ENCODE data around the gene LRRK1. TPM values are rescaled to one million over a fixed set of nuclear protein-coding genes. Genes with fewer than 3 reads are reported as not detected.

Gene LRRK1
- total and polyA plus RNA-seq, 2 of the 13 experiments (the other 11 are each of a cell fraction or from before 2014, with no cell fraction given): 0.13 to 1.2 TPM

GRCh38 chr15:101091080-101092017 is 172.2 kb downstream of the LRRK1 start (continued):
- no peak for TF ChIP-seq HOXA7 (CRISPR knock-in tag; IDR thresholded peaks at IDR 0.05)
- peak; percentile 88 for TF ChIP-seq TEAD3 (CRISPR knock-in tag; optimal IDR thresholded peaks at IDR 0.05; ENCODE audit: borderline replicate concordance)
- no peak for TF ChIP-seq ZNF17 (CRISPR knock-in tag; IDR thresholded peaks at IDR 0.05)
- TF ChIP-seq SKI (IDR thresholded peaks at IDR 0.05; ENCODE audit: partially characterized antibody): peak; percentile 96
- TF ChIP-seq RFX1 (IDR thresholded peaks at IDR 0.05): peak; percentile 88
- no peak for TF ChIP-seq MYNN (CRISPR knock-in tag; IDR thresholded peaks at IDR 0.05; ENCODE audit: low read depth)
- TF ChIP-seq RBM39 (IDR thresholded peaks at IDR 0.05; ENCODE audit: low read depth, low read length, poor library complexity, severe bottlenecking): no peak
- no peak for TF ChIP-seq ZBTB7A (CRISPR knock-in tag; IDR thresholded peaks at IDR 0.05)
- no peak for TF ChIP-seq ATF7-NPFF (CRISPR knock-in tag; IDR thresholded peaks at IDR 0.05; ENCODE audit: low read depth)
- TF ChIP-seq ZNF567 (CRISPR knock-in tag; IDR thresholded peaks at IDR 0.05; ENCODE audit: borderline replicate concordance): no peak
- peak; percentile 72; the same call in 1 of the 2 replicates for TF ChIP-seq SPEN (CRISPR knock-in tag; IDR thresholded peaks at IDR 0.05; ENCODE audit: low read depth)
- TF ChIP-seq HOXD1 (CRISPR knock-in tag; IDR thresholded peaks at IDR 0.05): no peak
- no peak for TF ChIP-seq SIN3B (IDR thresholded peaks at IDR 0.05; ENCODE audit: low read length)
- no peak for TF ChIP-seq ZBTB40 (IDR thresholded peaks at IDR 0.05)
- TF ChIP-seq ZBTB40 (CRISPR knock-in tag; IDR thresholded peaks at IDR 0.05): no peak; the same call in 1 of the 2 replicates
- TF ChIP-seq, protein P1, sequence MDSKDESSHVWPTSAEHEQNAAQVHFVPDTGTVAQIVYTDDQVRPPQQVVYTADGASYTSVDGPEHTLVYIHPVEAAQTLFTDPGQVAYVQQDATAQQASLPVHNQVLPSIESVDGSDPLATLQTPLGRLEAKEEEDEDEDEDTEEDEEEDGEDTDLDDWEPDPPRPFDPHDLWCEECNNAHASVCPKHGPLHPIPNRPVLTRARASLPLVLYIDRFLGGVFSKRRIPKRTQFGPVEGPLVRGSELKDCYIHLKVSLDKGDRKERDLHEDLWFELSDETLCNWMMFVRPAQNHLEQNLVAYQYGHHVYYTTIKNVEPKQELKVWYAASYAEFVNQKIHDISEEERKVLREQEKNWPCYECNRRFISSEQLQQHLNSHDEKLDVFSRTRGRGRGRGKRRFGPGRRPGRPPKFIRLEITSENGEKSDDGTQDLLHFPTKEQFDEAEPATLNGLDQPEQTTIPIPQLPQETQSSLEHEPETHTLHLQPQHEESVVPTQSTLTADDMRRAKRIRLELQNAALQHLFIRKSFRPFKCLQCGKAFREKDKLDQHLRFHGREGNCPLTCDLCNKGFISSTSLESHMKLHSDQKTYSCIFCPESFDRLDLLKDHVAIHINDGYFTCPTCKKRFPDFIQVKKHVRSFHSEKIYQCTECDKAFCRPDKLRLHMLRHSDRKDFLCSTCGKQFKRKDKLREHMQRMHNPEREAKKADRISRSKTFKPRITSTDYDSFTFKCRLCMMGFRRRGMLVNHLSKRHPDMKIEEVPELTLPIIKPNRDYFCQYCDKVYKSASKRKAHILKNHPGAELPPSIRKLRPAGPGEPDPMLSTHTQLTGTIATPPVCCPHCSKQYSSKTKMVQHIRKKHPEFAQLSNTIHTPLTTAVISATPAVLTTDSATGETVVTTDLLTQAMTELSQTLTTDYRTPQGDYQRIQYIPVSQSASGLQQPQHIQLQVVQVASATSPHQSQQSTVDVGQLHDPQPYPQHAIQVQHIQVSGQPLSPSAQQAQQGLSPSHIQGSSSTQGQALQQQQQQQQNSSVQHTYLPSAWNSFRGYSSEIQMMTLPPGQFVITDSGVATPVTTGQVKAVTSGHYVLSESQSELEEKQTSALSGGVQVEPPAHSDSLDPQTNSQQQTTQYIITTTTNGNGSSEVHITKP (CRISPR knock-in tag; IDR thresholded peaks at IDR 0.05; ENCODE audit: low read depth): peak; percentile 66; the same call in 1 of the 2 replicates
- TF ChIP-seq FOXK1 (CRISPR knock-in tag; IDR thresholded peaks at IDR 0.05; ENCODE audit: borderline replicate concordance, low read depth): peak; percentile 70; the same call in 1 of the 2 replicates
